Lung microvascular endothelial cell (primary cell): Measurements from ENCODE around the gene TAGLN2. TPM values are rescaled to one million over a fixed set of nuclear protein-coding genes. Genes with fewer than 3 reads are reported as not detected.
A peak's percentile ranks its signal among the peaks of the same experiment; 100 is the strongest.

Source experiments
- DNase-seq, 2 donors: peaks; one replicate each; pipeline versions ENCODE4 v3.0.0 to v3.0.0-alpha.2; 2010; ENCODE audit warnings: low read depth in 2 of 2
- total RNA-seq: library from RNA; depleted of rRNA; stranded (reverse); fragments of >200 nt; gene quantifications from 2 replicates; pipeline ENCODE4 v1.2.1, GENCODE V29; 2014

TAGLN2 gene
- total RNA-seq, 1 donor from 2014 or later, result 59.1 TPM

DNA sequence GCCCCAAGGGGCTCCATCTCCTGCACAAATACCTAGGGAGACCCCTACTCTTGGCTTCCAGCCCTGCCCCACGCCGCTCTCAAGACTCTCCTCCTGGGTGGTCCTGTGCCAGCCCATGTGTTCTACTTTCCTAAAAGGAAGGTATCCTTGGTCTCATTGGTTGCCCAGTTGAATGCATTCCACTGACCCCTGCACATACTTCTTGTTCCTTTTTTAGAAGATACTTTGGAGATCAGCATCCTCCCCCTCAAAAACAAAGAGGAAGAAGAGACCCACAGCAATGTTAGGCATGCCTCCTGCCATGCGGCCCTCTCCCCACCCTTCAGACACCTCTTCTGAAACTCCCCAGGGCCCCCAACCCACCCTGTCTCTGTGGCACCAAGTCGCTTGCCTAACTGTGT is 24.7 kb upstream of the TAGLN2 start:
- DNase-seq, result no peak

DNA sequence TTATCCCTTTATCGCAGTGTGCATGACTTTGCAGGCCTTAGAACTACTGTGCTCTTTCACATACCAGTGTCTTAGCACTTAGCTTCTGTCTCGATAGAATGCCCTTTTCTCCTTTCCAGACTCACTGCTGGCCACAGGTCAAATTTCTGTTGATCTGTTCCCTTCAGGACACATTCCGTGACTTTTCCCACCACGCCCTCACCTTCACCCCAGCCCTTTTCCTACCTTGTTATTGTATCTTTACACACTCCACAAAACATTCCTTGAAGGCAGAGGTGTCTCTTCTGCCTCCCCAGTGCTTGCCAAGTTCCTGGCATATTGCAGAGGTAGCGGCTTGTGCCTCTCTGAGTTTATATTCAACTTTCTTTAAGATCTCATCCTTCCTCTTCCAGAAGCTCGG is 23.8 kb upstream of the TAGLN2 start:
- DNase-seq, result no peak

DNA sequence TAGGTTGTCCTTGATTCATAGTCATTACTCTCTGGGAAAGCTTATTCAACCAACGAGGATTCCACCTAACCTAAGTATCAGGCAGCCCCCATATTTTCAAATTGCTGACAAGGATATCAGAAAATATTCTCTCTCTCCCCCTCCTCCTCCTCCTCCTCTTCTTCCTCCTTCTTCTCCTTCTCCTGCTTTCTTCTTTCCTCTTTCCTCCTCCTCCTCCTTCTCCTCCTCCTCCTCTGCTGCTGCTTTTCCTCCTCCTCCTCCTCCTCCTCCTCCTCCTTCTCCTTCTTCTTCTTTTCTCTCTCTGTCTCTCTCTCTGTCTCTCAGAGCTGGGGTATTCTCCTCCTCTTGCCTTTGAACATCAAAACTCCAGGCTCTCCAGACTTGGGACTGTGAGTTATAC is 22.6 kb upstream of the TAGLN2 start:
- DNase-seq, result no peak

- no peak for DNase-seq
Observed at GRCh38 chr1:159946242-159947187, 21.2 kb upstream of the TAGLN2 start.

- peak; percentile 48 to 90 for DNase-seq
Observed at GRCh38 chr1:159945483-159946241, 20.4 kb upstream of the TAGLN2 start, which contains the start of gene IGSF9. Gene IGSF9, minus strand, starts transcription at chr1:159945613. Its CDS starts 2,159 bp downstream, at chr1:159943454.

DNA sequence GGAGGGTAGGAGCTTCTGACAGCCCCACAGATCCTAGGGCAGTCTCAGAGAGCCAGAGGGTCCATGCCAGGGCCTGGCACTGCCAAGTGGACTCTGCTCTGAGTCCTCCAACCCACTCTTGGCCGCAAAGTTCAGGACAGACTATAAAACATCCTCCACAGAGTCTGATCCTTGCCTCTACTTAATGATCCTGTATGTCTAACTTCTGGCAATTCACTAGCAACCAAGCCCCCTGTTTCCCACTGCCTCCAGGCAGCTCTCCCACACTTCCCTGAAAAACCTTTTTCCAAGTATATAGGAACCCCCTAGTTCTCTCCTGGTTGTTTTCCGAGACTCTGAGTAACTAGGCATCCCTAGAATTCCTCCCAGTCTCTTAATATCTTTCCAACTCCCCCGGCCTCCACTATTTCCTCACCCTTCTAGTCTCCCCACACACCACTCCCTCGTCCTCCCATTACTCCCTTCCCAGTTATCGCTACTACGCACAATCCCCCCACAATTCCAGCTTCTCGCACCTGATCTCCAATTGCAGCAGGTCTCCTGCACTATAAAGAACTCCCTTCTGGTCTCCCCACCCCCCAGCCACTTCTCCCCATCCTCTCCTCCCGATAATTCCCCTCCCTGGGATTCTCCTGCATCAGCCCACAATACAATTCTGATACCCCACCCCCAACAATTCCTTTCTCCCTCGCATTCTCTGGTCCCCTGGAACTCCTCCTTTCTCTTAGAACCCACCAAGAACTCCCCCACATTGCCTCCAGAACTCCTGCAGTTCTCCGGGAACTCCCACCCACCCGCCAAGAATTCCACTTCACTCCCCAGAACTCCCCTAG is 19.5 kb upstream of the TAGLN2 start:
- DNase-seq, result no peak

DNA sequence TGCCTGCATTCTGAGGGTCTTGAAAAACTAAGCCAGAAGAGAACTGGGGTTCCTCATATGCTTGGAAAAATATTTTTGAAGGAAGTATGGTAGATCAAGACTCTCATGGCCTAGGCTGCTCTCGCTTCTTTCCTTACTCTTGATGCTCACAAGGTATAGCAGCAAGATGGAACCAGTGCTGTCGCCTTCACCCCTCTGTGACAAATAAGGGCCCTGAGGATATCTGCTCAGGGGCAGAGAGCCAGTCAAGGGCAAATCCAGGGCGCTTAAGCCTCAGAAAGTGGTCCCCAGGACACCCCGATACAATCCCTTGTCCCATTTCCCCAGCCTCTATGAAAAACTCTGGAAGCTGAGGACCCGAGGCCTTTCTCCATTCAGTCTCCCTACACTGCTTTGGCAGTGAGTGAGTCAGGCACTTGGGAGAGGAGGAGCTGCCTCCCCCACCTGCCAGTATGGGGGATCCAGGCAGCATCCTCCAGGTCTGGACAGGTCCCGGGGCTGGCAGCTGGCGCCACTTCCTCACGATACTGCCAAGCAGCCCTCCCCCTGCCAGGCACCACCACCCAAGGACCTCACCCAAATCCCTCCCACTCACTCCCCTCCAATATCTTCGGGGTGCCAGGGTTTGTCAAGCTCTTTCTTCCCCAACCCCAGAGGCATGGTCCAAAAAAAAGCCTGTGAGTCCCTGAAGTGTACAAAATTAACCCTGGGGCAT is 18.8 kb upstream of the TAGLN2 start:
- DNase-seq, result no peak

- no peak for DNase-seq
Observed at GRCh38 chr1:159943278-159943640, 18.0 kb upstream of the TAGLN2 start.

DNA sequence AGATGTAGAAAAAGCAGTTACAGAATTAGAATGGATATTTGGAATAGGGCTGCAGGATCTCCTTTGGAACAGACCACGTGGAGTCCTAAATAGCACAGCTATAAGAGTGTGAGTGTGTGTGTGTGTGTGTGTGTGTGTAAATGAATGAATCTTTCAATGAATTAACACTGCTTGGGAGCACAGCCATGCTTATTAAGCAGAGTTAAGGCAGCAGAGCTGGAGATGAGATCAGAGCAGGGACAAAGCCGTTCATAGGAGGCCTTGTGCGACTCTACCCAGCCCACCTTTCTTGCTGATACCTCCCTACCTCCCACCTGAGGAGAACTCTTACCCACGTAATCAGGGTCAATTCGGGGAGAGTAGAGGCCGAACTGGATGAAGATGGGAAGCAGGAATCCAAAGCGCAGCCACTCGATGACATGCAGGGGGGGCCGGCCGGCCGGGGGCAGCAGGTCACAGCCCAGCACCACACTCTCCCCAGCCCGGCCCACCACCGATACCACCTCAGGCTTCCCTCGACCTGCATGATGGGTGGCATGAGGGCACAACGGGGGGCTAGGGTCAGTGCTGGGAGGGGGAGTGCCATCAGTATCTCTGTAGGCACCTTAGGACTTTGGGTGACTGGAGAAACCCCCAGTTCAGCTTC is 17.4 kb upstream of the TAGLN2 start:
- no peak for DNase-seq

DNA sequence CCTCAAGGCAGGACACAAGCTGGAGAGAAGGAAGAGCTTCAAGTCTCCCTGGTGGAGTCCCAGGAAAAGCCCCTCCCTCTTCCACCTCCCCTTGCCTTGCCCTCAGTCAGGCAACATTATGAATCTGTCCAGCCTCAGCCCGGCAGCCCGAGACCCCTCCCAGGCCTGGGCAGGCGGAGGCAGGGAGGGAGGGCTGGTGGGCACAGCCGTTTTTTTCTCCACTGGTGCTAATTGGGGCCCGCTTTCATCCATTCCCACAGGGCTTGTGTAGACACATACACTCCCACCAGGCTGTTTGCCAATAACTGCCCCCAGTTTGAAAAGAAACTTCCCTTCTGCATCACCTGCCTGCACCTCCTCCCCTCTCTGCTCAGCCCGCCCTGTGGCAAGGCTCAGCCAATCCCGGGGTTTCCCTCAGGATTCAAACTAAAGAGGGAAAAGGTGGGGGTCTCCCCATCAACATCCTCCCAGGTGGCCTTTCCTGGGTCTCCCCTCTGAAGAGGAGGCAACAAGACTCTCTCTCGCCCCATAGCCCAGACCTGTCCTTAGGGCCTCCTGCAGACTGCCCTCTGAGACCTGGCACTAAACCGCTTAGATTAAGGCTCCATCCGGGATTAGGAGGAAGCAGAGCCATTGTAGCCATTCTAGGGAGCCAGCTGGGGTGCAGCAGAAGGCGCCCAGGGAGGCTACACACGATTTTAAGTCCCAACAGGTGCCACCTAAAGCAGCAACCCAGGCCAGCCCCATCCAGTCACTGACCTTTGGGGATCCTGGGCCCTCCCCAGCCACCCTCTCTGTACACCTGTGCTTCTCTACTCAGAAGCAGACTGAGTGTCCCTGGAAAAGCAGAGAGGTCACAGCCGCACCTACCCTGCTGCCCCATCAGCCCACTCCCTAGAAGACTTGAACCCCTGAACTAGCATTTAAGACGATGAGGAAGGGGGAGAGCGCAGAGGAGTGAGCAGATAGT is 16.6 kb upstream of the TAGLN2 start:
- DNase-seq, result no peak

DNA sequence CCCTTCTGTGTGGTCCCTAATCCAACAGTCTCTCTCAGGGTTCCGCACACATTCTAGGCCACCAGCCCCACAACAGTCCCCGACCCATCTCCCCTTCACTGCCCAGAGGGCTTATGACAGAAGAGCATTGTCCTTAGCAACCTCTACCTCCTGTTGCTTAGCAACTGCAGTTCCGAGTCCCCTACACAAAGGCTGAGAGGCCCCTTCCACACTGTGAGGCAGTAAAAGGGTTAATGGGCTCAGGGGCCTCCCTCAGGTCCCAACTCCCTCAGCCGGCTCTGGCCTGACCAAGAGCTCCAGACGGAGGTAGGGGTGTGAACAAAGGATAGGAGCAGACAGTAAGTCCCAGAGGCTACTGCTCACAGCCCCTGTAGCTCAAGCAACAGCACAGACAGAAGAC is 15.8 kb upstream of the TAGLN2 start:
- no peak for DNase-seq

DNA sequence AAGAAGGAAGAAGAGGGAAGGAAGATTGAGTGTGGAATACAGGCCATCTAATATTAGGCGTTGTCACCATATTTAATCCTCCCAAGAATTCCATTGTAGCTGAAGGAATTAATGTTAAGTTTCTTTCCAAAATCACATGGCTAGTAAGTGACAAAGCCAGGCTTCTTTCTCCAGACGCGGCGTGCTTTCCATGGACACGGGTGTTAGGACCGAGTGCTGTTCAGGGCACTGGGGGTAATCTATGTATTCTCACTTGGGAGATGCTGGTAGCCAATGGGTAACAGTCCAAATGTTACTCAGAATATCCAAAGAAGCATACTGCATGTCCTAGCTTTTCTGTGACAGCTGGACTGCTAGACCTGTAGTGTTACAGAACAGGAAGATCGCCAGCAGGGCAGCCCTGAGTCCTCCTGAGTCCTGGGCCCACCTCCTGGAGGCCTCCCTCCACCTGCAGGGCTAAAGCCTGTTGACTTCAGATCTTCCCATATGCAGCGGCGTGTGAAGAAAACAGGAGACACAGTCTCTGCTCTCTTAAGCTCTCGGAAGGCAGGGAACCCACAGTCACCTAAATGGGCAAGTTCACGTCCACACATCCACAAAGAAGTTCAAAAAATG is 14.8 kb upstream of the TAGLN2 start:
- DNase-seq, result no peak

GRCh38 chr1:159939678-159940002 is 14.3 kb upstream of the TAGLN2 start:
- no peak for DNase-seq

- DNase-seq, result no peak
Observed at GRCh38 chr1:159938905-159939677, 13.8 kb upstream of the TAGLN2 start.

- no peak for DNase-seq
Observed at GRCh38 chr1:159938211-159938852, 13.0 kb upstream of the TAGLN2 start.

DNA sequence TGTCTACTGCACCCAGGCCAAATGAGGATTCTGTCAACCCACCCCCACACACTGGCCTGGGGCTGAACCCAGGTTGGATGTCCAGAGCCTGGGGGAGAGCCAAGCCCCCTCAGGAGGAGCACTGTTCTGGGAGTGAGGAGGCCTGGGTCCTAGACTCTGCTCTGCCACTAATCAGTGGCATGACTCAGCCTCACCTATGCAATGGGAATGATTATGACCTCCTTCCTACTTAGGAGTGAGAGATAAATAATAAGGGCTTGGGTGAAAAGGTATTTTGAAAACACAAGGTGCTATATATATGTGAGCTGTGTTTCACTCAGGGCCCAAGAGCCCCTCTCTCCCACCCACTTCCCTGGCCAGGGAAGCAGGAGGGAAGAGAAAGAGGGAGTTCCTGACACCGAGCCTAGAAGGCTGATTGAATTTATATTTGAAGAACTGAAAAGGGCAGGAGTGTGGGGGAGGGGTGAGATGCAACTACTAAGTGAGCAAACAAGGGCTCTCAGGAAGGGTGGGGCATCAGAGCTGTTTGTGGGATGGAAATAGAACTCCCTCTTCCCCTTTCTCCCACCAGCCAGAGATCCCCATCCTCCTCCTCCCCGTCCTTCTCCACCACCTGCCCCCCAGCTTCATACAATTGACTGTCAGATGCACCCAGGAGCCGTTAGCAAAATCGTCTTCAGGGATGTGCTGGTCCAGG is 11.9 kb upstream of the TAGLN2 start:
- no peak for DNase-seq

GRCh38 chr1:159936273-159936904 is 11.1 kb upstream of the TAGLN2 start:
- peak; percentile 47 to 65 for DNase-seq
